Neural progenitor cell (in vitro differentiated cells): ENCODE data around the gene CENPX. TPM values are rescaled to one million over a fixed set of nuclear protein-coding genes. Genes with fewer than 3 reads are reported as not detected.

Experiments used
- DNase-seq: peaks from one replicate; pipeline ENCODE4 v3.0.0-alpha.2; 2016; ENCODE audit warnings: low spot score
- H2AFZ ChIP-seq: fragments of 200-600 bp; sonication (generic); replicated peaks from 2 replicates; pipeline ENCODE4 v1.6.1; 2016; ENCODE audit warnings: antibody characterized with exemption
- H3F3A ChIP-seq: fragments of 200-600 bp; sonication (generic); 2 replicates; pipeline ENCODE4 v1.6.1; 2016; ENCODE audit warnings: antibody characterized with exemption, low read depth
- H3K27ac ChIP-seq: fragments of 200-600 bp; sonication (generic); 2 replicates; pipeline ENCODE4 v1.5.1; 2016; ENCODE audit warnings: mild to moderate bottlenecking
- H3K27me3 ChIP-seq: fragments of 200-600 bp; sonication (generic); 2 replicates; pipeline ENCODE4 v1.6.1; 2016; ENCODE audit warnings: mild to moderate bottlenecking, moderate library complexity
- H3K36me3 ChIP-seq: fragments of 200-600 bp; sonication (generic); 2 replicates; pipeline ENCODE4 v1.5.1; 2016
- H3K4me1 ChIP-seq: fragments of 200-600 bp; sonication (generic); 2 replicates; pipeline ENCODE4 v1.6.1; 2016; ENCODE audit warnings: mixed run types
- H3K4me2 ChIP-seq: fragments of 200-600 bp; sonication (generic); 2 replicates; pipeline ENCODE4 v1.6.1; 2016
- H3K4me3 ChIP-seq: fragments of 200-600 bp; sonication (generic); 2 replicates; pipeline ENCODE4 v1.5.1; 2016
- H3K79me2 ChIP-seq: fragments of 200-600 bp; sonication (generic); 2 replicates; pipeline ENCODE4 v1.6.1; 2016; ENCODE audit warnings: low read depth
- H3K9ac ChIP-seq: fragments of 200-600 bp; sonication (generic); 2 replicates; pipeline ENCODE4 v1.6.1; 2016
- H3K9me3 ChIP-seq: fragments of 200-600 bp; sonication (generic); 2 replicates; pipeline ENCODE4 v1.5.1; 2016; ENCODE audit warnings: low read depth
- H4K20me1 ChIP-seq: fragments of 200-600 bp; sonication (generic); 2 replicates; pipeline ENCODE4 v1.6.1; 2016; ENCODE audit warnings: low read depth
- H3K27ac Mint-ChIP-seq: 3 replicates; pipeline ENCODE4 v1.8.0; 2021; ENCODE audit warnings: mixed read lengths
- H3K27me3 Mint-ChIP-seq: 2 replicates; pipeline ENCODE4 v1.8.0; 2022; ENCODE audit warnings: low read depth, mild to moderate bottlenecking, inconsistent platforms, moderate library complexity, mixed read lengths; ENCODE audit not compliant: insufficient read depth
- H3K36me3 Mint-ChIP-seq: 3 replicates; pipeline ENCODE4 v1.8.0; 2021; ENCODE audit warnings: mixed read lengths
- H3K4me1 Mint-ChIP-seq: 3 replicates; pipeline ENCODE4 v1.8.0; 2021; ENCODE audit warnings: mixed read lengths
- H3K4me3 Mint-ChIP-seq: 3 replicates; pipeline ENCODE4 v1.8.0; 2021; ENCODE audit warnings: mild to moderate bottlenecking, moderate library complexity, mixed read lengths
- H3K9me3 Mint-ChIP-seq: 3 replicates; pipeline ENCODE4 v1.8.0; 2020; ENCODE audit warnings: mixed read lengths
- CTCF ChIP-seq: fragments of 200-600 bp; sonication (generic); IDR thresholded peaks from 2 replicates; pipeline ENCODE4 v1.5.1; 2017; ENCODE audit warnings: antibody characterized with exemption, mild to moderate bottlenecking
- EZH2 ChIP-seq: fragments of 200-600 bp; sonication (generic); IDR thresholded peaks from 2 replicates; pipeline ENCODE4 v1.6.1; 2017; ENCODE audit warnings: antibody characterized with exemption, mild to moderate bottlenecking, moderate library complexity
- EZH2phosphoT487 ChIP-seq: fragments of 200-600 bp; sonication (generic); IDR thresholded peaks from 2 replicates; pipeline ENCODE4 v1.6.1; 2017; ENCODE audit warnings: antibody characterized with exemption
- total RNA-seq: library from RNA; depleted of rRNA; stranded (reverse); fragments of >200 nt; gene quantifications from 2 replicates; pipeline ENCODE4 v1.2.3, GENCODE V29; 2015; ENCODE audit warnings: low replicate concordance

The CENPX gene
- total RNA-seq, 1 donor from 2014 or later: 53.0 TPM

GRCh38 chr17:82029990-82030469 lies 7.4 kb upstream of the CENPX start:
- H3K79me2 ChIP-seq: peaks cover 4% of the 10 kb centered on the region
- H4K20me1 ChIP-seq: peaks cover 34% of the 10 kb centered on the region
- peaks cover 9% of the 10 kb centered on the region for H3K27me3 ChIP-seq
- H3K4me2 ChIP-seq: peak overlapping the region; percentile 98
- no peak overlapping the region for H3K27ac ChIP-seq
- TF ChIP-seq EZH2phosphoT487: no peak
- no peaks in the 10 kb centered on the region for H3K9me3 ChIP-seq
- no peak overlapping the region for H3K9ac ChIP-seq
- H3K27ac Mint-ChIP-seq: no peak overlapping the region
- peaks cover 9% of the 10 kb centered on the region for H3K4me1 Mint-ChIP-seq
- no peak overlapping the region for H2AFZ ChIP-seq
- H3K27me3 Mint-ChIP-seq: peaks cover 16% of the 10 kb centered on the region
- no peaks in the 10 kb centered on the region for H3K36me3 ChIP-seq
- peaks cover 7% of the 10 kb centered on the region for H3K4me1 ChIP-seq
- peaks cover 4% of the 10 kb centered on the region for H3K36me3 Mint-ChIP-seq
- peak overlapping the region; percentile 61 for H3K4me3 Mint-ChIP-seq
- no peak overlapping the region for H3K4me3 ChIP-seq
- no peaks in the 10 kb centered on the region for H3K9me3 Mint-ChIP-seq
- no peak for DNase-seq
- H3F3A ChIP-seq: peaks cover 24% of the 10 kb centered on the region

GRCh38 chr17:82029391-82029790 lies 6.7 kb upstream of the CENPX start:
- H3K27ac ChIP-seq: no peak overlapping the region
- no peaks in the 10 kb centered on the region for H3K9me3 ChIP-seq
- H3K9me3 Mint-ChIP-seq: no peaks in the 10 kb centered on the region
- H3K79me2 ChIP-seq: peaks cover 4% of the 10 kb centered on the region
- peaks cover 15% of the 10 kb centered on the region for H3K27me3 Mint-ChIP-seq
- no peak overlapping the region for H3K9ac ChIP-seq
- peaks cover 9% of the 10 kb centered on the region for H3K27me3 ChIP-seq
- H3K27ac Mint-ChIP-seq: no peak overlapping the region
- H3K4me1 Mint-ChIP-seq: peaks cover 9% of the 10 kb centered on the region
- TF ChIP-seq CTCF (no peak), EZH2 (no peak), EZH2phosphoT487 (no peak)
- no peak overlapping the region for H3K4me2 ChIP-seq
- peaks cover 2% of the 10 kb centered on the region for H3K36me3 Mint-ChIP-seq
- H3K4me3 Mint-ChIP-seq: peak overlapping the region; percentile 61
- no peaks in the 10 kb centered on the region for H3K36me3 ChIP-seq
- H3K4me3 ChIP-seq: no peak overlapping the region
- H2AFZ ChIP-seq: no peak overlapping the region
- peaks cover 30% of the 10 kb centered on the region for H4K20me1 ChIP-seq
- peaks cover 21% of the 10 kb centered on the region for H3F3A ChIP-seq
- peaks cover 7% of the 10 kb centered on the region for H3K4me1 ChIP-seq
- no peak for DNase-seq

- H4K20me1 ChIP-seq: peaks cover 26% of the 10 kb centered on the region
- no peak for DNase-seq
- peaks cover 9% of the 10 kb centered on the region for H3K27me3 ChIP-seq
- no peak overlapping the region for H2AFZ ChIP-seq
- no peak overlapping the region for H3K27ac Mint-ChIP-seq
- H3K9me3 Mint-ChIP-seq: no peaks in the 10 kb centered on the region
- no peaks in the 10 kb centered on the region for H3K9me3 ChIP-seq
- no peaks in the 10 kb centered on the region for H3K36me3 Mint-ChIP-seq
- no peak overlapping the region for H3K27ac ChIP-seq
- peaks cover 18% of the 10 kb centered on the region for H3F3A ChIP-seq
- no peak overlapping the region for H3K4me2 ChIP-seq
- TF ChIP-seq EZH2 (no peak), CTCF (no peak), EZH2phosphoT487 (no peak)
- no peaks in the 10 kb centered on the region for H3K36me3 ChIP-seq
- no peak overlapping the region for H3K4me3 ChIP-seq
- H3K4me3 Mint-ChIP-seq: no peak overlapping the region
- peaks cover 10% of the 10 kb centered on the region for H3K4me1 ChIP-seq
- peaks cover 8% of the 10 kb centered on the region for H3K79me2 ChIP-seq
- H3K4me1 Mint-ChIP-seq: peaks cover 10% of the 10 kb centered on the region
- peaks cover 12% of the 10 kb centered on the region for H3K27me3 Mint-ChIP-seq
- no peak overlapping the region for H3K9ac ChIP-seq
Observed at GRCh38 chr17:82028966-82029365, 6.3 kb upstream of the CENPX start.

- Mint-ChIP-seq H3K27me3 (peaks cover 12% of the 10 kb centered on the region), H3K27ac (no peak overlapping the region), H3K4me3 (no peak overlapping the region), H3K4me1 (peaks cover 12% of the 10 kb centered on the region), H3K9me3 (no peaks in the 10 kb centered on the region), H3K36me3 (no peaks in the 10 kb centered on the region)
- Histone ChIP-seq H3K27ac (no peak overlapping the region), H4K20me1 (peaks cover 21% of the 10 kb centered on the region), H3F3A (peaks cover 18% of the 10 kb centered on the region), H3K4me3 (no peak overlapping the region), H3K79me2 (peaks cover 11% of the 10 kb centered on the region), H3K27me3 (peaks cover 9% of the 10 kb centered on the region), H2AFZ (no peak overlapping the region), H3K36me3 (no peaks in the 10 kb centered on the region), H3K9me3 (no peaks in the 10 kb centered on the region), H3K4me1 (peaks cover 12% of the 10 kb centered on the region), H3K4me2 (no peak overlapping the region), H3K9ac (no peak overlapping the region)
- no peak for TF ChIP-seq EZH2
- no peak for TF ChIP-seq CTCF
- TF ChIP-seq EZH2phosphoT487: no peak
- no peak for DNase-seq
Observed at GRCh38 chr17:82028246-82028645, 5.6 kb upstream of the CENPX start.
